Left lung (tissue), 10 donors: ENCODE data around the gene IARS2. TPM values are rescaled to one million over a fixed set of nuclear protein-coding genes. Genes with fewer than 3 reads are reported as not detected.
A peak's percentile ranks its signal among the peaks of the same experiment; 100 is the strongest.

Source experiments
- ATAC-seq: fragments of 200-7000 bp; cut with Tn5 transposase; one replicate; pipeline ENCODE4 v1.9.1; 2020; ENCODE audit warnings: moderate library complexity
- DNase-seq, 4 donors: peaks; one replicate each; pipeline ENCODE4 v3.0.0-alpha.2; 2013 to 2020
- H3K27ac ChIP-seq, 2 donors: fragments of 200-600 bp; sonication (generic) in 1 of 2; one replicate each; pipeline versions ENCODE4 v1.5.0 to v1.8.0; 2020 to 2021
- H3K27me3 ChIP-seq, 2 donors: fragments of 200-600 bp; sonication (generic) in 1 of 2; one replicate each; pipeline versions ENCODE4 v1.5.0 to v1.8.0; 2020 to 2021
- H3K36me3 ChIP-seq, 2 donors: fragments of 200-600 bp; sonication (generic) in 1 of 2; one replicate each; pipeline versions ENCODE4 v1.5.0 to v1.8.0; 2020 to 2021
- H3K4me1 ChIP-seq, 2 donors: fragments of 200-600 bp; one replicate each; pipeline ENCODE4 v1.8.0; 2021
- H3K4me3 ChIP-seq, 2 donors: fragments of 200-600 bp; sonication (generic) in 1 of 2; one replicate each; pipeline versions ENCODE4 v1.5.0 to v1.8.0; 2020 to 2021; ENCODE audit warnings: mild to moderate bottlenecking in 1 of 2
- H3K9me3 ChIP-seq, 2 donors: fragments of 200-600 bp; sonication (generic) in 1 of 2; one replicate each; pipeline versions ENCODE4 v1.5.0 to v1.8.0; 2020 to 2021
- CTCF ChIP-seq, 2 donors: fragments of 200-600 bp; sonication (generic) in 1 of 2; IDR thresholded peaks; one replicate each; pipeline versions ENCODE4 v1.5.0 to v1.8.0; 2021; ENCODE audit warnings: antibody characterized with exemption in 2 of 2
- intact Hi-C, 2 donors: fragments of 100-400 bp; cut with DNase I; formaldehyde crosslinking; loops; one replicate each; pipeline versions ENCODE4 v1.11.2 to v1.14.2; 2022
- polyA plus RNA-seq, 6 donors: library from polyadenylated mRNA; unstranded; fragments of 120-200 nt; gene quantifications; one replicate each; pipeline ENCODE4 v1.2.1, GENCODE V29; 2013; ENCODE audit not compliant: insufficient read length in 6 of 6
- total RNA-seq, 2 donors: library from RNA; stranded (reverse); fragmentation: NEBNext Ultra II Directional; extraction: Animal tissue kit (Norgen Biotek cat#: 25700); gene quantifications; one replicate each; pipeline ENCODE4 v1.2.1, GENCODE V29; 2021
- donor health status: DM: no; HTN: yes; CAD: no.
- donor health status: DM: no; HTN: no; CAD: no.

The IARS2 gene
- total and polyA plus RNA-seq, 8 donors: 60.3 to 86.3 (median 72.9) TPM

- intact Hi-C loops: no loop called here
- Histone ChIP-seq H3K36me3 (peaks cover 0 to 55% of the 10 kb centered on the region in 2 donors), H3K4me3 (no peak overlapping the region), H3K4me1 (no peaks in the 10 kb centered on the region), H3K27me3 (no peaks in the 10 kb centered on the region), H3K27ac (no peak overlapping the region), H3K9me3 (no peaks in the 10 kb centered on the region)
- DNase-seq (no peak), ATAC-seq (no peak)
- TF ChIP-seq CTCF (IDR thresholded peaks at IDR 0.05): no peak
These were observed 88.7 kb downstream of the IARS2 start for GRCh38 chr1:220182656-220183055.

- intact Hi-C loops: no loop called here
- no peaks in the 10 kb centered on the region for H3K27me3 ChIP-seq
- H3K4me1 ChIP-seq: no peaks in the 10 kb centered on the region
- H3K36me3 ChIP-seq: peaks cover 0 to 61% of the 10 kb centered on the region in 2 donors
- ATAC-seq (no peak), DNase-seq (no peak)
- H3K4me3 ChIP-seq: no peak overlapping the region
- no peaks in the 10 kb centered on the region for H3K9me3 ChIP-seq
- TF ChIP-seq CTCF (IDR thresholded peaks at IDR 0.05): no peak
- no peak overlapping the region for H3K27ac ChIP-seq
These were observed 90.6 kb downstream of the IARS2 start for GRCh38 chr1:220184506-220184905.

- no peaks in the 10 kb centered on the region for H3K9me3 ChIP-seq
- TF ChIP-seq CTCF (IDR thresholded peaks at IDR 0.05): no peak
- H3K4me3 ChIP-seq: no peak overlapping the region
- H3K27me3 ChIP-seq: no peaks in the 10 kb centered on the region
- ATAC-seq: no peak
- intact Hi-C loops: no loop called here
- no peak for DNase-seq
- H3K4me1 ChIP-seq: no peaks in the 10 kb centered on the region
- H3K27ac ChIP-seq: no peak overlapping the region
- H3K36me3 ChIP-seq: peaks cover 0 to 63% of the 10 kb centered on the region in 2 donors
These were observed 92.8 kb downstream of the IARS2 start for GRCh38 chr1:220186752-220187151.

GRCh38 chr1:220188538-220188937, 94.6 kb downstream of the IARS2 start:
- no peaks in the 10 kb centered on the region for H3K27me3 ChIP-seq
- ATAC-seq (no peak), DNase-seq (no peak)
- no peaks in the 10 kb centered on the region for H3K9me3 ChIP-seq
- H3K4me3 ChIP-seq: no peak overlapping the region
- intact Hi-C loops: no loop called here
- no peak for TF ChIP-seq CTCF (IDR thresholded peaks at IDR 0.05)
- peaks cover 4 to 65% of the 10 kb centered on the region in 2 donors for H3K36me3 ChIP-seq
- no peak overlapping the region for H3K27ac ChIP-seq
- H3K4me1 ChIP-seq: no peaks in the 10 kb centered on the region

GRCh38 chr1:220189750-220190347, 95.9 kb downstream of the IARS2 start:
- peak in 1 of 2 donors; percentile 26 for TF ChIP-seq CTCF (IDR thresholded peaks at IDR 0.05)
- intact Hi-C loops: no loop called here
- H3K4me3 ChIP-seq: no peak overlapping the region
- no peak for ATAC-seq
- no peak overlapping the region for H3K27ac ChIP-seq
- no peaks in the 10 kb centered on the region for H3K27me3 ChIP-seq
- H3K4me1 ChIP-seq: no peaks in the 10 kb centered on the region
- no peaks in the 10 kb centered on the region for H3K9me3 ChIP-seq
- peak in 2 of 4 donors; percentile 12 to 22 for DNase-seq
- peaks cover 4 to 78% of the 10 kb centered on the region in 2 donors for H3K36me3 ChIP-seq
